HCT116 (cell line): ENCODE results near the gene RWDD3. TPM values are rescaled to one million over a fixed set of nuclear protein-coding genes. Genes with fewer than 3 reads are reported as not detected.

Experiments
- ATAC-seq: fragments of 200-7000 bp; cut with Tn5 transposase; 2 replicates; pipeline ENCODE4 v1.9.1; 2020; ENCODE audit warnings: mild to moderate bottlenecking, moderate library complexity
- BruUV-seq: library from RNA; stranded (reverse); fragments of 400-500 nt; replicated peaks from 2 replicates; lab custom pipeline; 2021; lab: Mats Ljungman, UMichigan
- CTCF ChIA-PET: fragments of 300-600 bp; sonication (Branson Sonifier 250); formaldehyde crosslinking; loops from one replicate; lab custom pipeline; 2021; ENCODE audit warnings: antibody characterized with exemption; lab: Charles Lee
- POLR2A ChIA-PET: fragments of 300-600, 350-600 bp; sonication (Branson Sonifier 250); formaldehyde crosslinking; loops from one replicate; lab custom pipeline; 2021; ENCODE audit warnings: antibody characterized with exemption; lab: Charles Lee
- RAD21 ChIA-PET, 2 experiments: fragments of 300-600 bp; sonication (Branson Sonifier 250); formaldehyde crosslinking; loops; one replicate each; lab custom pipeline; 2023; ENCODE audit warnings: low total read pairs in 2 of 2; ENCODE audit not compliant: uncharacterized antibody in 2 of 2, unreplicated experiment in 2 of 2, low non-redundant PET in 1 of 2; lab: Charles Lee
- DNase-seq: peaks from one replicate; pipeline ENCODE4 v3.0.0-alpha.2; 2010; ENCODE audit warnings: low read depth, low spot score
- H2AFZ ChIP-seq: fragments of 200-600 bp; shearing (Covaris generic), sonication (generic); 2 replicates; pipeline ENCODE4 v1.6.1; 2017; ENCODE audit warnings: low read depth, mixed run types, mixed read lengths, antibody characterized with exemption, low read length; ENCODE audit not compliant: poor library complexity, severe bottlenecking
- H3K27ac ChIP-seq: 2 replicates; pipeline ENCODE4 v1.5.1; 2012; ENCODE audit warnings: low read depth, low read length
- H3K27me3 ChIP-seq: fragments of 200-600 bp; sonication (generic); 2 replicates; pipeline ENCODE4 v1.6.1; 2016; ENCODE audit warnings: mixed run types, low read length, mixed read lengths; ENCODE audit not compliant: insufficient read depth
- H3K36me3 ChIP-seq, 2 experiments: fragments of 200-500 bp in 1 of 2; fragments of 200-600 bp in 1 of 2; sonication (Bioruptor generic) in 1 of 2; sonication (generic) in 1 of 2; 2 replicates each; pipeline versions ENCODE4 v1.5.1 to v1.6.1; 2014 to 2016; ENCODE audit warnings: low read length in 2 of 2, inconsistent platforms in 1 of 2, mixed read lengths in 1 of 2, mixed run types in 1 of 2; ENCODE audit not compliant: insufficient read depth in 2 of 2, control insufficient read depth in 1 of 2
- H3K4me1 ChIP-seq, 2 experiments: fragments of 200-600 bp in 1 of 2; sonication (generic) in 1 of 2; 2 replicates each; pipeline versions ENCODE4 v1.5.1 to v1.6.1; 2012 to 2017; ENCODE audit warnings: low read length in 2 of 2, inconsistent platforms in 1 of 2, mild to moderate bottlenecking in 1 of 2, mixed read lengths in 1 of 2, mixed run types in 1 of 2, moderate library complexity in 1 of 2; ENCODE audit not compliant: insufficient read depth in 2 of 2, control insufficient read depth in 1 of 2
- H3K4me2 ChIP-seq: fragments of 200-600 bp; sonication (generic); 2 replicates; pipeline ENCODE4 v1.6.1; 2017; ENCODE audit warnings: mixed run types, low read length, mixed read lengths
- H3K4me3 ChIP-seq, 2 experiments: fragments of 200-600 bp in 1 of 2; sonication (generic) in 1 of 2; replicated peaks in 1 of 2; 2 replicates each; pipeline ENCODE4 v1.5.1; 2011 to 2016; ENCODE audit warnings: low read length in 2 of 2, control low read depth in 1 of 2, low read depth in 1 of 2, mild to moderate bottlenecking in 1 of 2, mixed read lengths in 1 of 2, mixed run types in 1 of 2
- H3K79me2 ChIP-seq: fragments of 200-600 bp; sonication (generic); 2 replicates; pipeline ENCODE4 v1.6.1; 2017; ENCODE audit warnings: mild to moderate bottlenecking, mixed run types, low read length, moderate library complexity, mixed read lengths; ENCODE audit not compliant: insufficient read depth
- H3K9ac ChIP-seq: fragments of 200-600 bp; sonication (generic); 2 replicates; pipeline ENCODE4 v1.6.1; 2016; ENCODE audit warnings: low read length, mixed read lengths
- H3K9me2 ChIP-seq: fragments of 200-600 bp; sonication (generic), shearing (Covaris generic); 2 replicates; pipeline ENCODE4 v1.6.1; 2017; ENCODE audit warnings: mixed run types, mild to moderate bottlenecking, moderate library complexity; ENCODE audit not compliant: insufficient read depth
- H3K9me3 ChIP-seq, 2 experiments: fragments of 200-500 bp in 1 of 2; fragments of 200-600 bp in 1 of 2; sonication (Bioruptor generic) in 1 of 2; sonication (generic) in 1 of 2; 2 replicates each; pipeline ENCODE4 v1.6.1; 2014 to 2017; ENCODE audit warnings: low read length in 2 of 2, mixed read lengths in 2 of 2, inconsistent platforms in 1 of 2, low read depth in 1 of 2, mild to moderate bottlenecking in 1 of 2, mixed run types in 1 of 2, moderate library complexity in 1 of 2; ENCODE audit not compliant: control insufficient read depth in 1 of 2, insufficient read depth in 1 of 2
- H4K20me1 ChIP-seq: fragments of 200-600 bp; sonication (generic), shearing (Covaris generic); 2 replicates; pipeline ENCODE4 v1.6.1; 2017; ENCODE audit warnings: mixed run types, mild to moderate bottlenecking, moderate library complexity; ENCODE audit not compliant: insufficient read depth
- EGR1 ChIP-seq: IDR thresholded peaks from 2 replicates; pipeline ENCODE4 v1.6.1; 2012; ENCODE audit warnings: low read depth
- EZH2 ChIP-seq: fragments of 200-600 bp; sonication (generic); IDR thresholded peaks from 2 replicates; pipeline ENCODE4 v1.6.1; 2017; ENCODE audit warnings: antibody characterized with exemption, mixed run types
- FOSL1 ChIP-seq: IDR thresholded peaks from 2 replicates; pipeline ENCODE4 v1.6.1; 2012; ENCODE audit warnings: low read depth
- JUND ChIP-seq: IDR thresholded peaks from 2 replicates; pipeline ENCODE4 v1.6.1; 2012
- POLR2A ChIP-seq: IDR thresholded peaks from 2 replicates; pipeline ENCODE4 v1.7.0; 2011; ENCODE audit warnings: borderline replicate concordance; ENCODE audit not compliant: insufficient read depth, insufficient read length; ENCODE audit errors: extremely low read depth
- SIN3A ChIP-seq: IDR thresholded peaks from 2 replicates; pipeline ENCODE4 v1.6.1; 2012; ENCODE audit warnings: low read depth
- SP1 ChIP-seq: IDR thresholded peaks from 2 replicates; pipeline ENCODE4 v1.6.1; 2012; ENCODE audit warnings: low read depth
- SRF ChIP-seq: IDR thresholded peaks from 2 replicates; pipeline ENCODE4 v1.6.1; 2012; ENCODE audit warnings: low read depth
- ZBTB33 ChIP-seq: IDR thresholded peaks from 2 replicates; pipeline ENCODE4 v1.6.1; 2011; ENCODE audit warnings: mild to moderate bottlenecking, low read length, moderate library complexity; ENCODE audit not compliant: insufficient replicate concordance; ENCODE audit errors: extremely low read depth
- ZNF274 ChIP-seq: fragments of 200-500 bp; sonication (Bioruptor generic); IDR thresholded peaks from 2 replicates; pipeline ENCODE4 v1.6.1; 2014; ENCODE audit warnings: mild to moderate bottlenecking, low read depth, low read length, inconsistent platforms
- intact Hi-C: fragments of 100-400 bp; cut with micrococcal nuclease; formaldehyde crosslinking; loops from 2 replicates; pipeline ENCODE4 v1.10.0; 2022
- total RNA-seq: library from RNA; stranded (reverse); gene quantifications from one replicate; pipeline ENCODE4 v1.2.1, GENCODE V29; 2021; ENCODE audit not compliant: unreplicated experiment
- TF ChIP-seq, protein P1 (sequence below): IDR thresholded peaks from 2 replicates; pipeline ENCODE4 v1.6.1; 2012

The RWDD3 gene
- total RNA-seq, 1 experiment from 2014 or later, result 12.4 TPM

DNA sequence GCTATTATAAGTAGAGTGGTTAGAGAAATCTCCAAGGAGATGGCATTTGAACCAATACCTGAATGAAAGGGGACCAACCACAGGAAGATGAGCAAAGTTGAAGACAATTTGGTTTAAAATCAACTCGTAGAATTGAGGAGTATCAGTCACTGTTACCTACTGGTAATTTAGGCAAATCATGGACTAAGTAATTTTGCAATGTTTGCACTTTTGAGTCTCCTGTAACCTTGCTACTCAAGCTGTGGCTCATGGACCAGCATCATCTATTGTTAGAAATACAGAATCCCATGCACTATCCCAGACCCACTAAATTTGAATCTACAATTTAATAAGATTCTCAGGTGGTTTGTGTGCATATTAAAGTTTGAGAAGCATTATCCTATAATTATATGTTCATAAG is 21.8 kb downstream of the RWDD3 start (continued):
- TF ChIP-seq POLR2A, result no peak
- TF ChIP-seq ZNF274, result no peak
- TF ChIP-seq ZBTB33, result no peak
- TF ChIP-seq EZH2, result no peak
- TF ChIP-seq SRF, result no peak
- no peak for TF ChIP-seq SIN3A
- TF ChIP-seq EGR1, result no peak
- TF ChIP-seq JUND, result no peak
- TF ChIP-seq, protein P1, sequence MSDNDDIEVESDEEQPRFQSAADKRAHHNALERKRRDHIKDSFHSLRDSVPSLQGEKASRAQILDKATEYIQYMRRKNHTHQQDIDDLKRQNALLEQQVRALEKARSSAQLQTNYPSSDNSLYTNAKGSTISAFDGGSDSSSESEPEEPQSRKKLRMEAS, result no peak
- no peak for TF ChIP-seq FOSL1

- Histone ChIP-seq H2AFZ (no peak overlapping the region), H3K4me3 (no peak overlapping the region), H4K20me1 (no peaks in the 10 kb centered on the region), H3K4me2 (no peak overlapping the region; the same call in 1 of the 2 replicates), H3K36me3 (no peaks in the 10 kb centered on the region), H3K27me3 (no peaks in the 10 kb centered on the region), H3K9me2 (0 out of 2 replicates have a peak, but pooled peaks cover 4% of the 10 kb centered on the region), H3K27ac (no peak overlapping the region), H3K9ac (no peak overlapping the region), H3K4me1 (peaks cover 0 to 12% of the 10 kb centered on the region in 2 experiments; a peak in 1 of 4 replicates), H3K9me3 (no peaks in the 10 kb centered on the region), H3K79me2 (no peaks in the 10 kb centered on the region)
- ChIA-PET CTCF (interaction anchor here (3.5 kb wide), 1 partner anchor 24 kb away, joined by 13 read pairs; the partner anchor contains the start of gene RWDD3), POLR2A (no interaction called here), RAD21 (no interaction called here)
- TF ChIP-seq EGR1 (no peak), FOSL1 (peak; percentile 39; the same call in 1 of the 2 replicates), SP1 (0 out of 2 replicates have a peak, but pooled peaks have one; percentile 20)
- DNase-seq, result peak; percentile 10
- intact Hi-C loops, result no loop called here
- ATAC-seq, result peak; percentile 27; the same call in 1 of the 2 replicates
- BruUV-seq, result no TSS peak
These were observed 23.7 kb downstream of the RWDD3 start for GRCh38 chr1:95257758-95258157.
